Globus pallidus (tissue), 1 donor: ENCODE data around the gene TBC1D4.
A peak's percentile ranks its signal among the peaks of the same experiment; 100 is the strongest.
"Not testable (repeated sequence)": the region's sequence is repeated elsewhere in the genome, so short reads cannot be mapped to it uniquely, and the experiment has no call there.

Source experiments
- DNase-seq: peaks from one replicate; pipeline ENCODE4 v3.0.0-alpha.2; 2015; ENCODE audit warnings: low spot score

Gene TBC1D4

DNA sequence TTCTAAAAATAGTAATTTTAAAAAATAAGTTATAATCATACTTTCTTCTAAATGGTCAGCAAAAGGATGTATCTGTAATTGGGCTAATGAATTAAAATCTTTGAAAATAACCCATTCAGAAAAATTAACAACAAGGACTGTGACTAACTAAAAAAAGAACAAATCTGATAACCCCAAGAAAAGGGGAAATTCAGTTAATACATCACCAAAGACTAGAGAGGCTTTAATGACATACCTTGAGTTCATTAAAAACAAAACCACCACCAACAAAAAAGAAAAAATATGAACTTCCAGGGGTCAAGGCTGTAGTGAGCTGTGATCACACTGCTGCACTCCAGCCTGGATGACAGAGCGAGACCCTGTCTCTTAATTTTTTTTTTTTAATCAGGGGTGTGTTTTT, 121.8 kb downstream of the TBC1D4 start:
- DNase-seq = no peak

GRCh38 chr13:75359266-75359665, 122.7 kb downstream of the TBC1D4 start:
- DNase-seq = no peak

GRCh38 chr13:75357576-75358289, 124.2 kb downstream of the TBC1D4 start:
- DNase-seq = peak; percentile 14

DNA sequence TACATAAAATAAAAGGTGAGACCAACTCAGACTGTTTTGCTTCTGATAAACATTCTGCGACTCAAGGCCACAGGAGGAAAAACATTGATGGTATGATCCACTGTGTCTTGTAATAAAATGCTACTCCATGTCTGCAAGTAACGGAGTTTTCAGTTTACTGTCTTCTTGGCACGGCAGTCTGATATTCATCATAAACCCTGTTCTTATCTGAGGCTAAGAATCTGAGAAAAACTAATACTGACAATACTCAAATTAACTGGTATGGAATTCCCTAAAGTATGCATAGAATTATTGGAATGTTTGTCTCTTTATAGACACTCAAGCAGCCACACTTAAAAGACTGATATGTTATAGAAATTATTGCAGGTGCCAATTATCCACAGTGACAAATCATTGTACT, 125.5 kb downstream of the TBC1D4 start:
- DNase-seq = no peak

- no peak for DNase-seq
Observed at GRCh38 chr13:75355609-75356008, 126.4 kb downstream of the TBC1D4 start.

GRCh38 chr13:75353781-75354193, 128.2 kb downstream of the TBC1D4 start:
- no peak for DNase-seq

DNA sequence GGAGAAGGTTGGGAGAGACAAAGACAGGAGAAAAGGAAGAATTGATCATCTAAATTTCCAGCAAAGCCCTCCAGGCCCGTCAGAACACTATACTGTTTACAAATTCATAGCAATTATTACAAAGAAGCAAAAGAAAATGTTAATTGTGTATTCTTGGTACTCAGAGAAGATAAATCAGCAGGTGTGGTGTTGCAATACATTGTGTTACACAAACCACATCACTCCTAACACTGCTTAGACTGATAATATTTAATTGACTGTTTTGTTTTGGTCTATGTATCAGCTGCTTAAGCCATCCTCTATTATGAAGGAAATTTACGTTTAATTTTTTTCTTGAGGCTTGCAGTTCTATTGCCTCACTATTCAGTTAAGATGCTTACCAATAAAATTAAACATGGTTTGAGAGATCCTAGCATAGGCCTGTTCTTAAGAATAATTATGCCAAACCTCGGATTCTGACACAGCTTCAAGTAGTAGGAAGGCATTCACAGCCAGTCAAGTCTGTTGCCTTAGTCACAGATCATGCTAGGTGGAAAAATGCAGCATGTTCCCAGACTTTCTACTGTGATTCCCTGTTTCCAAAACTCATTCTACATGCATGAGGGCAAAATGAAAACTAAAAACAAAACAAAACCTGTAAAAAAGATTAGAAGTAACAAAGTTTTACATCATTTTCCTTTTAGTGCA, 129.2 kb downstream of the TBC1D4 start:
- no peak for DNase-seq

- not testable (repeated sequence) for DNase-seq
Observed at GRCh38 chr13:75351538-75351937, 130.4 kb downstream of the TBC1D4 start.

GRCh38 chr13:75347925-75348324, 134.0 kb downstream of the TBC1D4 start:
- no peak for DNase-seq

- no peak for DNase-seq
Observed at GRCh38 chr13:75347457-75347856, 134.5 kb downstream of the TBC1D4 start.

- DNase-seq = no peak
Observed at GRCh38 chr13:75345193-75345592, 136.8 kb downstream of the TBC1D4 start.

DNA sequence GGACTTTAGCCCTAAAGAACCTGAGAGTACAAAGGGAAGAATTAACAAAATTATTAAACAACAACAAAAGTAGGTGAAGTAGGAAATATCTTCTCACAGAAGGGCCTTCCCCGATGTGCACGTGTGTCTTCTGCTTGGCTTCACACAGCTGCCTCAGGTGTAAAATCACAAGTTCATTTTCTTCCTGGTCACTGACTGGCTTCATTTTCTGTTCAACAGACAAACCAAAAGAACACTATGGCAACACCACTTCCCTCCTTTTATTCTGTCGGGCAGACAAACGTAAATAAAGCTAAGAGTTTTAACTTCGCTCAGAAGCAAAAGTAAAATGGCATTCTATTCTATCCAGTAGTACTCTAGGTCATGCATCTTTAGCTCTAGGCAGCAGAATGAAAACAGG, 140.9 kb downstream of the TBC1D4 start:
- no peak for DNase-seq

DNA sequence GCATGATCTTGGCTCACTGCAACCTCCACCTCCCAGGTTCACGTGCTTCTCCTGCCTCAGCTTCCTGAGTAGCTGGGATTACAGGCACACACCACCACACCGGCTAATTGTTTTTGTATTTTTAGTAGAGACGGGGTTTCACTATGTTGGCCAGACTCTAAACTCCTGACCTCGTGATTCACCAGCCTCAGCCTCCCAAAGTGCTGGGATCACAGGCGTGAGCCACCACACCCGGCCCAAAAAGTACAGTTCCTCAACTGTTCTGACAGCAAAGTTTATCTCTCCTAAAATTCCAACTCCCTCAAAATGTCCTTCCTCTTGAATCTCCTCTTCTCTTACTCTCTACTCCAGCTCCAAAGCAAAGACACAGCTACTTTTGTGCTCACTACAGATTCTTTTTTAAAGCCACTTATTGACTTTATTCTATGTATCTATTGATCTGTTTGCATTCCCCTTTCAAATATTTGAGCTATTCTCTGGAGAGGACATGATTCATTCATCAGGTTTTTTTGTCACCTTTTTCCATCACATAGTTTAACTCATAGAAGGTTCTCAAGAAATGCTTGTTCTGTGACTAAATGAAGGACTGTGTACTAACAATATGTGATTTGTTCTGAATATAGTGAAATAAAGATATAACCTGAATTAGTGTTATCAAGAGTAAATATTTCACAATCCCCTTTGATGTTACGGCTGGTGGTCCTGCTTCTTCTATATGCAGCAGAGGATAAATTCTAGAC, 142.2 kb downstream of the TBC1D4 start:
- no peak for DNase-seq

GRCh38 chr13:75334634-75335447, 147.1 kb downstream of the TBC1D4 start:
- DNase-seq = no peak

GRCh38 chr13:75333103-75333502, 148.9 kb downstream of the TBC1D4 start:
- DNase-seq = no peak

- no peak for DNase-seq
Observed at GRCh38 chr13:75331792-75332349, 150.1 kb downstream of the TBC1D4 start.

- no peak for DNase-seq
Observed at GRCh38 chr13:75330770-75331169, 151.2 kb downstream of the TBC1D4 start.

- DNase-seq = no peak
Observed at GRCh38 chr13:75329723-75330122, 152.2 kb downstream of the TBC1D4 start.

DNA sequence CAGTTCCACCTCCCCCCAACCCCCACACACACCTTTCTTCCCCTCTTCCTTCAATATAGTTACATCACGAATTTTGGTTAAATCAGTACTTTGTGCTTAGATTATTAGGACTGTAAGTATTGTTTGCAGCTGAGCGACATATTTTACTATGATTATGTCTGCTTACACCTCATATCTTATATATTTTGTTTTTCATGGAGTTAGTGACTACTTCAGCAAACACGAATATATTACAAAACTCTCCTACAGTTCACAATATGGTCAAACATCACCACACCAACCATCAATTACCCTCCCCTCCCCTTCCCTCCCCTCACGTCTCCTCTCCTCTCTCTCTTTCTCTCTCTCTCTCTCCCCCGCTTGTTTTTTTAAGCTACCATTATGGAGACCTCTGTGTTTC, 152.9 kb downstream of the TBC1D4 start:
- no peak for DNase-seq

GRCh38 chr13:75327135-75327510, 154.8 kb downstream of the TBC1D4 start:
- DNase-seq = no peak

- no peak for DNase-seq
Observed at GRCh38 chr13:75326173-75327134, 155.5 kb downstream of the TBC1D4 start.
